Psoas muscle (tissue), 8 donors: ENCODE measurements around the gene ARSB. TPM values are rescaled to one million over a fixed set of nuclear protein-coding genes. Genes with fewer than 3 reads are reported as not detected.

Experiments used
- ATAC-seq, 4 donors: fragments of 200-7000 bp; cut with Tn5 transposase; one replicate each; pipeline ENCODE4 v1.9.1; 2020; ENCODE audit warnings: moderate library complexity in 3 of 4, mild to moderate bottlenecking in 2 of 4
- DNase-seq, 2 donors: peaks; one replicate each; pipeline ENCODE4 v3.0.0-alpha.2; 2020
- H3K27ac ChIP-seq: fragments of 200-600 bp; one replicate; pipeline ENCODE4 v1.8.0; 2022
- H3K27me3 ChIP-seq, 3 donors: fragments of 200-600 bp in 1 of 3; one replicate each; pipeline versions ENCODE4 v1.6.1 to v1.8.0; 2013 to 2022; ENCODE audit warnings: low read length in 2 of 3, mild to moderate bottlenecking in 2 of 3, moderate library complexity in 1 of 3; ENCODE audit not compliant: insufficient read depth in 3 of 3
- H3K36me3 ChIP-seq, 2 donors: fragments of 200-600 bp in 1 of 2; one replicate each; pipeline versions ENCODE4 v1.6.1 to v1.8.0; 2013 to 2022; ENCODE audit warnings: low read depth in 1 of 2, mild to moderate bottlenecking in 1 of 2, moderate library complexity in 1 of 2; ENCODE audit not compliant: insufficient read depth in 1 of 2
- H3K4me1 ChIP-seq: fragments of 200-600 bp; one replicate; pipeline ENCODE4 v1.8.0; 2022
- H3K4me3 ChIP-seq: fragments of 200-600 bp; one replicate; pipeline ENCODE4 v1.8.0; 2022; ENCODE audit warnings: mild to moderate bottlenecking
- H3K9me3 ChIP-seq: fragments of 200-600 bp; one replicate; pipeline ENCODE4 v1.8.0; 2022
- CTCF ChIP-seq: fragments of 200-600 bp; IDR thresholded peaks from one replicate; pipeline ENCODE4 v1.8.0; 2022; ENCODE audit warnings: antibody characterized with exemption
- WGBS, 3 donors: extraction: QIAGEN DNeasy Blood & Tissue Kit; methylation state at CpG; one replicate each; pipeline versions ENCODE4 v1.1.6 to v1.1.7; 2013; 5-methylcytosine and 5-hydroxymethylcytosine counted together
- intact Hi-C, 2 donors: fragments of 100-400 bp; cut with DNase I; formaldehyde crosslinking; loops; one replicate each; pipeline versions ENCODE4 v1.11.0 to v1.14.2; 2022
- polyA plus RNA-seq, 3 donors: library from polyadenylated mRNA; stranded (reverse); fragments of 200-250 nt; gene quantifications; one replicate each; pipeline ENCODE4 v1.2.3, GENCODE V29; 2013
- total RNA-seq, 4 donors: library from RNA; stranded (reverse); fragmentation: NEBNext Ultra II Directional in 2 of 4; extraction: Animal tissue kit (Norgen Biotek cat#: 25700) in 2 of 4; gene quantifications; one replicate each; pipeline versions ENCODE4 v1.2.1 to v1.2.4, GENCODE V29; 2021 to 2023
- donor health status: healthy with polysubstance abuse.
- donor health status: DM: no; HTN: no; CAD: no; lungs with moderate emphysema.
- donor health status: Bipolar disorder and iron deficiency.
- donor health status: healthy.
- donor health status: DM: yes; HTN: yes; CAD: no.
- donor health status: DM: no; HTN: no; CAD: no.
- donor health status: DM: no; HTN: no; CAD: no.
- donor health status: DM: yes; HTN: yes; CAD: no.

The ARSB gene
- total and polyA plus RNA-seq, 7 donors: 1.3 to 6.5 (median 3.6) TPM

- Histone ChIP-seq H3K4me3 (no peak overlapping the region), H3K27ac (no peak overlapping the region), H3K36me3 (no peaks in the 10 kb centered on the region), H3K4me1 (no peaks in the 10 kb centered on the region), H3K9me3 (no peaks in the 10 kb centered on the region), H3K27me3 (no peaks in the 10 kb centered on the region)
- no peak for TF ChIP-seq CTCF
- DNase-seq (no peak), ATAC-seq (no peak)
- 89 to 91% (median 90%) methylated on average over 8 of the region's 8 CpGs for WGBS, 3 donors
- intact Hi-C loops: no loop called here
Observed at GRCh38 chr5:78801413-78801812, 183.7 kb downstream of the ARSB start.

- Histone ChIP-seq H3K27ac (no peak overlapping the region), H3K36me3 (no peaks in the 10 kb centered on the region), H3K27me3 (no peaks in the 10 kb centered on the region), H3K4me3 (no peak overlapping the region), H3K9me3 (no peaks in the 10 kb centered on the region), H3K4me1 (no peaks in the 10 kb centered on the region)
- 73 to 82% (median 80%) methylated on average over 6 of the region's 6 CpGs for WGBS, 3 donors
- DNase-seq: no peak
- ATAC-seq: no peak
- no peak for TF ChIP-seq CTCF
- intact Hi-C loops: no loop called here
Observed at GRCh38 chr5:78799266-78800017, 185.7 kb downstream of the ARSB start.

DNA sequence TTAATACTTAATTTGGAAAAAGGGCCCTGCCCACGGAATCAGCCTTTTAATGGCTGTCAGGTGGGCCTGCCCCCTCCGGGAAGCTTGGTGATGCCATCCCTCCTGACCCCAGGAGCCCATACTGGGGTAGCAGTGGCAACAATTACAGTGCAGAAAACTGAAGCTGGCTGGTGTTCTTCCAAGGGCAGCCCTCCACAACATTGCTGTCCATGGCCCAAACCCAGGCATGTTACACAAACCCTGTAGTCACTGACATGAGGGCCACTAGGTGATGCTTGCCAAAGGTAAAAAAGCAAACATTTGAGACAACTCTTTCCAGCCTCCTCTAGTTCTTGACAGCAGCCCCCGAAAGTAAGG is 186.5 kb downstream of the ARSB start:
- Histone ChIP-seq H3K4me3 (no peak overlapping the region), H3K27me3 (no peaks in the 10 kb centered on the region), H3K9me3 (no peaks in the 10 kb centered on the region), H3K36me3 (no peaks in the 10 kb centered on the region), H3K4me1 (no peaks in the 10 kb centered on the region), H3K27ac (no peak overlapping the region)
- intact Hi-C loops: no loop called here
- no peak for ATAC-seq
- no peak for TF ChIP-seq CTCF
- no peak for DNase-seq
- WGBS, 3 donors: 61 to 76% (median 64%) methylated on average over 3 of the region's 3 CpGs

GRCh38 chr5:78797936-78798672 is 187.0 kb downstream of the ARSB start:
- no peak for ATAC-seq
- Histone ChIP-seq H3K27me3 (no peaks in the 10 kb centered on the region), H3K27ac (no peak overlapping the region), H3K4me1 (no peaks in the 10 kb centered on the region), H3K4me3 (no peak overlapping the region), H3K9me3 (no peaks in the 10 kb centered on the region), H3K36me3 (no peaks in the 10 kb centered on the region)
- TF ChIP-seq CTCF: no peak
- WGBS, 3 donors: 71 to 80% (median 71%) methylated on average over 8 of the region's 8 CpGs
- no peak for DNase-seq
- intact Hi-C loops: no loop called here
